IMR-90 (cell line): Measurements from ENCODE around the gene AP1M2. TPM values are rescaled to one million over a fixed set of nuclear protein-coding genes. Genes with fewer than 3 reads are reported as not detected.

ENCODE experiments used
- ATAC-seq: fragments of 200-7000 bp; cut with Tn5 transposase; 2 replicates; pipeline ENCODE4 v1.9.1; 2020; ENCODE audit warnings: low read depth, mild to moderate bottlenecking, moderate library complexity
- BruUV-seq: library from RNA; stranded (reverse); fragments of 400-500 nt; replicated peaks from 2 replicates; lab custom pipeline; 2021; lab: Mats Ljungman, UMichigan
- CTCF ChIA-PET: fragments of 300-600 bp; formaldehyde crosslinking; extraction: SDS; loops from one replicate; lab custom pipeline; 2021; ENCODE audit warnings: antibody characterized with exemption; lab: Yijun Ruan, JAX
- POLR2A ChIA-PET: fragments of 300-600 bp; sonication (Branson Sonifier 250); formaldehyde crosslinking; loops from one replicate; lab custom pipeline; 2022; ENCODE audit warnings: antibody characterized with exemption; ENCODE audit not compliant: unreplicated experiment; lab: Charles Lee
- DNase-seq: peaks from one replicate; pipeline ENCODE4 v3.0.0; 2013
- H2AFZ ChIP-seq: replicated peaks from 2 replicates; pipeline ENCODE3; 2013; ENCODE audit warnings: low read length, mild to moderate bottlenecking; ENCODE audit not compliant: poor library complexity
- H2AK5ac ChIP-seq: 2 replicates; pipeline ENCODE4 v1.6.1; 2013; ENCODE audit warnings: low read depth, low read length, inconsistent platforms
- H2AK9ac ChIP-seq: replicated peaks from 2 replicates; pipeline ENCODE3; 2013; ENCODE audit warnings: mild to moderate bottlenecking, low read depth, low read length, moderate library complexity; ENCODE audit not compliant: poor library complexity
- H2BK120ac ChIP-seq: 2 replicates; pipeline ENCODE4 v1.6.1; 2013; ENCODE audit warnings: low read depth, low read length, inconsistent platforms
- H2BK15ac ChIP-seq: 3 replicates; pipeline ENCODE4 v1.6.1; 2013; ENCODE audit warnings: low read depth, low read length, inconsistent platforms
- H2BK20ac ChIP-seq: 2 replicates; pipeline ENCODE4 v1.6.1; 2013; ENCODE audit warnings: low read depth, mild to moderate bottlenecking, inconsistent platforms, low read length, moderate library complexity
- H2BK5ac ChIP-seq: 2 replicates; pipeline ENCODE4 v1.6.1; 2013; ENCODE audit warnings: mild to moderate bottlenecking, low read depth, low read length, inconsistent platforms; ENCODE audit not compliant: poor library complexity, severe bottlenecking
- H3K14ac ChIP-seq: replicated peaks from 2 replicates; pipeline ENCODE4 v1.6.1; 2013; ENCODE audit warnings: low read depth, low read length, inconsistent platforms
- H3K18ac ChIP-seq: 2 replicates; pipeline ENCODE4 v1.6.1; 2013; ENCODE audit warnings: low read depth, low read length, control low read depth
- H3K23ac ChIP-seq: 2 replicates; pipeline ENCODE4 v1.6.1; 2013; ENCODE audit warnings: low read depth, low read length, inconsistent platforms
- H3K27ac ChIP-seq: 2 replicates; pipeline ENCODE4 v1.5.1; 2013; ENCODE audit warnings: mild to moderate bottlenecking, control low read depth, low read length; ENCODE audit not compliant: insufficient read depth
- H3K27me3 ChIP-seq: 2 replicates; pipeline ENCODE4 v1.6.1; 2013; ENCODE audit warnings: low read length; ENCODE audit not compliant: control insufficient read depth, insufficient read depth
- H3K36me3 ChIP-seq: 2 replicates; pipeline ENCODE4 v1.6.1; 2013; ENCODE audit warnings: low read length, mixed read lengths; ENCODE audit not compliant: control insufficient read depth, insufficient read depth
- H3K4ac ChIP-seq: 2 replicates; pipeline ENCODE4 v1.6.1; 2013; ENCODE audit warnings: low read depth, low read length, inconsistent platforms
- H3K4me1 ChIP-seq: 2 replicates; pipeline ENCODE4 v1.6.1; 2013; ENCODE audit warnings: low read length, mixed read lengths; ENCODE audit not compliant: control insufficient read depth, insufficient read depth
- H3K4me2 ChIP-seq: 2 replicates; pipeline ENCODE4 v1.6.1; 2013; ENCODE audit warnings: low read depth, mild to moderate bottlenecking, control low read depth, low read length, moderate library complexity
- H3K4me3 ChIP-seq: 2 replicates; pipeline ENCODE4 v1.5.1; 2013; ENCODE audit warnings: low read depth, mild to moderate bottlenecking, control low read depth, low read length, moderate library complexity; ENCODE audit not compliant: insufficient read depth
- H3K56ac ChIP-seq: 2 replicates; pipeline ENCODE4 v1.6.1; 2013; ENCODE audit warnings: low read length, inconsistent platforms; ENCODE audit not compliant: insufficient read depth; ENCODE audit errors: extremely low read depth
- H3K79me1 ChIP-seq, 2 experiments: 2 replicates each; pipeline ENCODE4 v1.6.1; 2013; ENCODE audit warnings: low read length in 2 of 2, inconsistent platforms in 1 of 2, low read depth in 1 of 2
- H3K9ac ChIP-seq: 2 replicates; pipeline ENCODE4 v1.6.1; 2013; ENCODE audit warnings: low read depth, low read length, control low read depth
- H3K9me1 ChIP-seq: 2 replicates; pipeline ENCODE4 v1.6.1; 2013; ENCODE audit warnings: low read length, inconsistent platforms; ENCODE audit not compliant: insufficient read depth
- H3K9me3 ChIP-seq: 2 replicates; pipeline ENCODE4 v1.6.1; 2013; ENCODE audit warnings: low read length; ENCODE audit not compliant: control insufficient read depth, insufficient read depth
- H4K20me1 ChIP-seq: 2 replicates; pipeline ENCODE4 v1.6.1; 2013; ENCODE audit warnings: low read length, inconsistent platforms; ENCODE audit not compliant: insufficient read depth
- H4K5ac ChIP-seq: 2 replicates; pipeline ENCODE4 v1.6.1; 2013; ENCODE audit warnings: mild to moderate bottlenecking, low read depth, low read length, control low read depth
- H4K8ac ChIP-seq, 2 experiments: 2 replicates each; pipeline ENCODE4 v1.6.1; 2013; ENCODE audit warnings: low read depth in 2 of 2, low read length in 2 of 2, control low read depth in 1 of 2, inconsistent platforms in 1 of 2
- H4K91ac ChIP-seq: 2 replicates; pipeline ENCODE4 v1.6.1; 2013; ENCODE audit warnings: low read depth, low read length, inconsistent platforms; ENCODE audit not compliant: insufficient read depth
- BHLHE40 ChIP-seq: fragments of 150-350 bp; IDR thresholded peaks from 2 replicates; pipeline ENCODE4 v1.6.1; 2016; ENCODE audit warnings: mild to moderate bottlenecking, low read depth, low read length
- CEBPB ChIP-seq: IDR thresholded peaks from 2 replicates; pipeline ENCODE4 v1.6.1; 2012; ENCODE audit warnings: low read depth, low read length, improper control_type of control experiment
- CHD1 ChIP-seq: IDR thresholded peaks from 2 replicates; pipeline ENCODE4 v1.6.1; 2012; ENCODE audit warnings: low read depth, low read length, improper control_type of control experiment
- CTCF ChIP-seq: conservative IDR thresholded peaks from 2 replicates; pipeline ENCODE4 v1.5.1; 2012; ENCODE audit warnings: mild to moderate bottlenecking, low read depth, low read length, improper control_type of control experiment
- ELK1 ChIP-seq: fragments of 150-350 bp; IDR thresholded peaks from 2 replicates; pipeline ENCODE4 v1.6.1; 2016; ENCODE audit warnings: low read depth, mild to moderate bottlenecking, low read length, moderate library complexity, borderline replicate concordance
- FOS ChIP-seq: fragments of 150-350 bp; IDR thresholded peaks from 2 replicates; pipeline ENCODE4 v1.6.1; 2016; ENCODE audit warnings: low read depth, low read length
- MAFK ChIP-seq: IDR thresholded peaks from 2 replicates; pipeline ENCODE4 v1.6.1; 2012; ENCODE audit warnings: low read depth, low read length, improper control_type of control experiment
- MAZ ChIP-seq: IDR thresholded peaks from 2 replicates; pipeline ENCODE4 v1.6.1; 2012; ENCODE audit warnings: low read depth, mild to moderate bottlenecking, low read length, improper control_type of control experiment, moderate library complexity, borderline replicate concordance
- MXI1 ChIP-seq: IDR thresholded peaks from 2 replicates; pipeline ENCODE4 v1.6.1; 2012; ENCODE audit warnings: low read depth, mild to moderate bottlenecking, low read length, moderate library complexity, borderline replicate concordance
- NFE2L2 ChIP-seq: fragments of 150-350 bp; IDR thresholded peaks from 2 replicates; pipeline ENCODE4 v1.6.1; 2016; ENCODE audit warnings: low read depth, mild to moderate bottlenecking, low read length
- POLR2A ChIP-seq: IDR thresholded peaks from 2 replicates; pipeline ENCODE4 v1.6.1; 2012; ENCODE audit warnings: mild to moderate bottlenecking, low read depth, low read length
- RAD21 ChIP-seq: IDR thresholded peaks from 2 replicates; pipeline ENCODE4 v1.6.1; 2012; ENCODE audit warnings: low read length, improper control_type of control experiment
- RCOR1 ChIP-seq: IDR thresholded peaks from 2 replicates; pipeline ENCODE4 v1.6.1; 2012; ENCODE audit warnings: mild to moderate bottlenecking, low read length, improper control_type of control experiment; ENCODE audit not compliant: insufficient replicate concordance
- RFX5 ChIP-seq: IDR thresholded peaks from 2 replicates; pipeline ENCODE4 v1.8.0; 2012; ENCODE audit warnings: low read depth, mild to moderate bottlenecking, low read length, moderate library complexity
- SMC3 ChIP-seq: fragments of 150-350 bp; IDR thresholded peaks from 2 replicates; pipeline ENCODE4 v1.6.1; 2016; ENCODE audit warnings: low read depth, mild to moderate bottlenecking, antibody characterized with exemption, low read length, moderate library complexity
- USF2 ChIP-seq: fragments of 150-350 bp; IDR thresholded peaks from 2 replicates; pipeline ENCODE4 v1.6.1; 2017; ENCODE audit warnings: mild to moderate bottlenecking, antibody characterized with exemption, low read length, low read depth
- WGBS, 2 experiments: methylation state at CpG; one replicate each; pipeline versions ENCODE4 v1.1.5 to v1.1.7; 2013; ENCODE audit warnings: missing lambda C conversion rate in 2 of 2; ENCODE audit not compliant: insufficient read length in 1 of 2; ENCODE audit errors: extremely low coverage in 2 of 2; 5-methylcytosine and 5-hydroxymethylcytosine counted together
- dilution Hi-C: fragments of 300-500 bp; cut with HindIII; formaldehyde crosslinking; loops from one replicate; pipeline ENCODE4 v1.14.3; 2018; ENCODE audit warnings: low sequenced_read_pairs; ENCODE audit not compliant: unreplicated experiment
- in situ Hi-C: fragments of 300-500 bp; cut with MboI; formaldehyde crosslinking; loops from 3 replicates; pipeline ENCODE4 v1.14.3; 2019; ENCODE audit warnings: low sequenced_read_pairs, inconsistent platforms, mixed read lengths
- intact Hi-C: fragments of 100-400 bp; cut with micrococcal nuclease; formaldehyde crosslinking; loops from 2 replicates; pipeline ENCODE4 v1.10.0; 2022
- polyA plus RNA-seq, 3 experiments: library from polyadenylated mRNA; depleted of rRNA; stranded (reverse); fragments of >200 nt; gene quantifications; 2 replicates each; pipeline ENCODE4 v1.2.3, GENCODE V29; 2012; ENCODE audit warnings: low replicate concordance in 1 of 3
- total RNA-seq: library from RNA; depleted of rRNA; stranded (reverse); fragments of >200 nt; gene quantifications from 2 replicates; pipeline ENCODE4 v1.2.3, GENCODE V29; 2012

The AP1M2 gene
- total and polyA plus RNA-seq, 2 of the 4 experiments (the other 2 are of a cell fraction): 0.17 TPM; not detected in 1

GRCh38 chr19:10611907-10612306 is 24.8 kb upstream of the AP1M2 start:
- H2BK15ac ChIP-seq: no peak overlapping the region
- no peak overlapping the region for H3K18ac ChIP-seq
- H3K9me1 ChIP-seq: 0 out of 2 replicates have a peak, but pooled peaks cover 7% of the 10 kb centered on the region
- BruUV-seq: no TSS peak
- no peak overlapping the region for H2BK120ac ChIP-seq
- H3K27ac ChIP-seq: no peak overlapping the region
- no peak overlapping the region for H2BK20ac ChIP-seq
- H2BK5ac ChIP-seq: no peak overlapping the region
- H3K14ac ChIP-seq: no peak overlapping the region
- no peak overlapping the region for H3K56ac ChIP-seq
- no peak overlapping the region for H2AK9ac ChIP-seq
- H3K9ac ChIP-seq: no peak overlapping the region
- WGBS, 2 experiments: 100% methylated on average over 2 of the region's 5 CpGs; no CpG with 5 or more reads in 1 of the 2 experiments
- peaks cover 22 to 72% of the 10 kb centered on the region in 2 experiments for H3K79me1 ChIP-seq
- peaks cover 4% of the 10 kb centered on the region for H3K4me1 ChIP-seq
- no peak overlapping the region for H3K4me3 ChIP-seq
- H3K9me3 ChIP-seq: no peaks in the 10 kb centered on the region
- ChIA-PET CTCF (no interaction called here), POLR2A (interaction anchor here (0.7 kb wide), 1 partner anchor 10 kb away, joined by 3 read pairs; no protein-coding TSS in a partner anchor)
- dilution Hi-C loops (no loop called here), in situ Hi-C loops (no loop called here), intact Hi-C loops (no loop called here)
- no peaks in the 10 kb centered on the region for H3K27me3 ChIP-seq
- no peak for DNase-seq
- ATAC-seq: no peak
- H4K20me1 ChIP-seq: peaks cover 3% of the 10 kb centered on the region; the same call in 1 of the 2 replicates
- no peak for TF ChIP-seq NFE2L2
- TF ChIP-seq FOS: no peak
- TF ChIP-seq CEBPB: no peak
- no peak for TF ChIP-seq CTCF
- no peak for TF ChIP-seq BHLHE40
- no peak for TF ChIP-seq CHD1
- no peak for TF ChIP-seq RAD21
- TF ChIP-seq ELK1: no peak
- no peak for TF ChIP-seq MXI1
- TF ChIP-seq POLR2A: no peak
- no peak for TF ChIP-seq RCOR1
- TF ChIP-seq RFX5: no peak
- no peak for TF ChIP-seq USF2
- no peak for TF ChIP-seq MAZ
- TF ChIP-seq SMC3: no peak
- TF ChIP-seq MAFK: no peak
- peak overlapping the region; percentile 66; the same call in 1 of the 2 replicates for H3K23ac ChIP-seq
- no peaks in the 10 kb centered on the region; the same call in 1 of the 2 replicates for H3K36me3 ChIP-seq
- H4K5ac ChIP-seq: no peak overlapping the region
- no peak overlapping the region for H2AFZ ChIP-seq
- no peak overlapping the region for H3K4ac ChIP-seq
- no peak overlapping the region for H4K8ac ChIP-seq
- no peak overlapping the region for H2AK5ac ChIP-seq
- H3K4me2 ChIP-seq: no peak overlapping the region
- no peak overlapping the region for H4K91ac ChIP-seq
